ENCODE measurements around the gene UNC13B.

- TF ChIP-seq CTCF (IDR thresholded peaks at IDR 0.05; ENCODE audit: low read length) (no peak), EZH2 (IDR thresholded peaks at IDR 0.05; ENCODE audit: borderline replicate concordance, low read length) (no peak)
Measured at GRCh38 chr9:35164711-35165110, 2.9 kb downstream of the UNC13B start.

All from OCI-LY1 (cell line).